Epithelial cell of prostate (primary cell): ENCODE measurements around the gene FLT3.
"Not testable (repeated sequence)": the region's sequence is repeated elsewhere in the genome, so short reads cannot be mapped to it uniquely, and the experiment has no call there.

ENCODE experiments used
- DNase-seq: peaks from one replicate; pipeline ENCODE4 v3.0.0-alpha.2; 2011; ENCODE audit warnings: low read depth, low spot score
- H3K27ac ChIP-seq: fragments of 450-650 bp; 2 replicates; pipeline ENCODE4 v1.5.1; 2017; ENCODE audit warnings: mild to moderate bottlenecking

FLT3 gene

GRCh38 chr13:28101886-28102285 lies 1.5 kb upstream of the FLT3 start:
- DNase-seq, H3K27ac ChIP-seq: not testable (repeated sequence)

GRCh38 chr13:28099396-28100149 lies 803 bp downstream of the FLT3 start:
- DNase-seq = no peak

GRCh38 chr13:28097503-28097902 lies 2.9 kb downstream of the FLT3 start:
- H3K27ac ChIP-seq = no peak overlapping the region
- DNase-seq = no peak

More at GRCh38 chr13:28099396-28100149, 803 bp downstream of the FLT3 start:
- no peak overlapping the region for H3K27ac ChIP-seq

- H3K27ac ChIP-seq = no peak overlapping the region
- DNase-seq = no peak
Observed at GRCh38 chr13:28094306-28094705, 6.1 kb downstream of the FLT3 start.

GRCh38 chr13:28093881-28094280 lies 6.5 kb downstream of the FLT3 start:
- H3K27ac ChIP-seq = no peak overlapping the region
- no peak for DNase-seq

- DNase-seq = no peak
- H3K27ac ChIP-seq = no peak overlapping the region
Observed at GRCh38 chr13:28092431-28092830, 7.9 kb downstream of the FLT3 start.

GRCh38 chr13:28089065-28089464 lies 11.3 kb downstream of the FLT3 start:
- no peak for DNase-seq
- no peak overlapping the region for H3K27ac ChIP-seq

- not testable (repeated sequence) for DNase-seq, H3K27ac ChIP-seq
Observed at GRCh38 chr13:28077820-28078219, 22.6 kb downstream of the FLT3 start.

- H3K27ac ChIP-seq = no peak overlapping the region
- no peak for DNase-seq
Observed at GRCh38 chr13:28077231-28077630, 23.1 kb downstream of the FLT3 start.

GRCh38 chr13:28071424-28071823 lies 29.0 kb downstream of the FLT3 start:
- DNase-seq = no peak
- H3K27ac ChIP-seq = no peak overlapping the region

GRCh38 chr13:28067491-28067890 lies 32.9 kb downstream of the FLT3 start:
- no peak overlapping the region for H3K27ac ChIP-seq
- DNase-seq = no peak

GRCh38 chr13:28058866-28059613 lies 41.3 kb downstream of the FLT3 start:
- no peak for DNase-seq
- H3K27ac ChIP-seq = no peak overlapping the region

GRCh38 chr13:28056970-28057712 lies 43.2 kb downstream of the FLT3 start:
- H3K27ac ChIP-seq = no peak overlapping the region
- DNase-seq = no peak

- H3K27ac ChIP-seq = no peak overlapping the region
- DNase-seq = no peak
Observed at GRCh38 chr13:28056426-28056825, 44.0 kb downstream of the FLT3 start.

GRCh38 chr13:28055357-28055756 lies 45.0 kb downstream of the FLT3 start:
- DNase-seq = no peak
- H3K27ac ChIP-seq = no peak overlapping the region

GRCh38 chr13:28052945-28053344 lies 47.4 kb downstream of the FLT3 start:
- no peak overlapping the region for H3K27ac ChIP-seq
- no peak for DNase-seq

GRCh38 chr13:28049880-28050875 lies 50.2 kb downstream of the FLT3 start:
- no peak overlapping the region for H3K27ac ChIP-seq
- no peak for DNase-seq

- no peak overlapping the region for H3K27ac ChIP-seq
- DNase-seq = no peak
Observed at GRCh38 chr13:28049215-28049614, 51.2 kb downstream of the FLT3 start.

- H3K27ac ChIP-seq = no peak overlapping the region
- DNase-seq = no peak
Observed at GRCh38 chr13:28048768-28049167, 51.6 kb downstream of the FLT3 start.
